ENCODE results near the gene ZFAND2A. TPM values are rescaled to one million over a fixed set of nuclear protein-coding genes. Genes with fewer than 3 reads are reported as not detected.
"Not testable (repeated sequence)": the region's sequence is repeated elsewhere in the genome, so short reads cannot be mapped to it uniquely, and the experiment has no call there.

The ZFAND2A gene
- total and polyA plus RNA-seq, 8 donors: 15.1 to 28.9 (median 22.8) TPM

GRCh38 chr7:1163121-1163520 lies 3.1 kb upstream of the ZFAND2A start:
- no peak overlapping the region for H3K4me3 ChIP-seq
- DNase-seq (no peak), ATAC-seq (no peak)
- no peak overlapping the region for H3K27ac ChIP-seq
- H3K36me3 ChIP-seq: peaks cover 0 to 25% of the 10 kb centered on the region in 2 donors
- intact Hi-C loops (cut with DNase I): no loop called here
- peaks cover 11 to 21% of the 10 kb centered on the region in 2 donors for H3K4me1 ChIP-seq
- H3K27me3 ChIP-seq: no peaks in the 10 kb centered on the region
- H3K9me3 ChIP-seq: no peaks in the 10 kb centered on the region
- no peak for TF ChIP-seq CTCF (IDR thresholded peaks at IDR 0.05)

- H3K27me3 ChIP-seq: no peaks in the 10 kb centered on the region
- no peak for TF ChIP-seq CTCF (IDR thresholded peaks at IDR 0.05)
- ATAC-seq (peak; percentile 37), DNase-seq (peak in 2 of 4 donors; percentile 29 to 84)
- H3K27ac ChIP-seq: peak overlapping the region; percentile 97
- intact Hi-C loops (cut with DNase I): no loop called here
- H3K36me3 ChIP-seq: peaks cover 0 to 45% of the 10 kb centered on the region in 2 donors
- peak overlapping the region; percentile 89 to 92 for H3K4me3 ChIP-seq
- H3K4me1 ChIP-seq: peaks cover 11 to 38% of the 10 kb centered on the region in 2 donors
- no peaks in the 10 kb centered on the region for H3K9me3 ChIP-seq
These were observed 650 bp upstream of the ZFAND2A start for GRCh38 chr7:1160670-1161021.

GRCh38 chr7:1159231-1159630 lies 765 bp downstream of the ZFAND2A start:
- peaks cover 11 to 38% of the 10 kb centered on the region in 2 donors for H3K4me1 ChIP-seq
- peak in 1 of 4 donors; percentile 79 for DNase-seq
- intact Hi-C loops (cut with DNase I): loop anchor here in 1 of 2 donors (10.0 kb wide), 1 partner anchor 154 kb away; no protein-coding TSS in a partner anchor
- H3K27ac ChIP-seq: peak overlapping the region in 1 of 2 donors; percentile 23
- ATAC-seq, H3K9me3 ChIP-seq, H3K27me3 ChIP-seq: not testable (repeated sequence)
- peak overlapping the region; percentile 53 to 89 for H3K4me3 ChIP-seq
- peaks cover 0 to 48% of the 10 kb centered on the region in 2 donors for H3K36me3 ChIP-seq

GRCh38 chr7:1158203-1159126 lies 1.5 kb downstream of the ZFAND2A start:
- peaks cover 0 to 50% of the 10 kb centered on the region in 2 donors for H3K36me3 ChIP-seq
- TF ChIP-seq CTCF (IDR thresholded peaks at IDR 0.05): no peak
- ATAC-seq: no peak
- H3K4me1 ChIP-seq: peaks cover 11 to 38% of the 10 kb centered on the region in 2 donors
- intact Hi-C loops (cut with DNase I): loop anchor here in 1 of 2 donors (10.0 kb wide), 1 partner anchor 154 kb away; no protein-coding TSS in a partner anchor
- peak overlapping the region in 1 of 2 donors; percentile 23 for H3K27ac ChIP-seq
- H3K9me3 ChIP-seq: no peaks in the 10 kb centered on the region
- DNase-seq: peak in 1 of 4 donors; percentile 55
- peak overlapping the region; percentile 53 to 89 for H3K4me3 ChIP-seq
- H3K27me3 ChIP-seq: no peaks in the 10 kb centered on the region

GRCh38 chr7:1156782-1157535 lies 3.0 kb downstream of the ZFAND2A start:
- no peak for ATAC-seq
- DNase-seq: peak in 1 of 4 donors; percentile 34
- H3K27me3 ChIP-seq: no peaks in the 10 kb centered on the region
- H3K4me1 ChIP-seq: peaks cover 11 to 38% of the 10 kb centered on the region in 2 donors
- no peak overlapping the region for H3K27ac ChIP-seq
- TF ChIP-seq CTCF (IDR thresholded peaks at IDR 0.05): no peak
- H3K36me3 ChIP-seq: peaks cover 0 to 58% of the 10 kb centered on the region in 2 donors
- no peak overlapping the region for H3K4me3 ChIP-seq
- H3K9me3 ChIP-seq: no peaks in the 10 kb centered on the region
- intact Hi-C loops (cut with DNase I): loop anchor here in 1 of 2 donors (10.0 kb wide), 1 partner anchor 152 kb away; no protein-coding TSS in a partner anchor

GRCh38 chr7:1155818-1156781 lies 3.9 kb downstream of the ZFAND2A start:
- DNase-seq: peak in 1 of 4 donors; percentile 33
- not testable (repeated sequence) for H3K4me3 ChIP-seq, H3K9me3 ChIP-seq, H3K27ac ChIP-seq, H3K27me3 ChIP-seq, ATAC-seq
- Histone ChIP-seq H3K36me3 (peaks cover 0 to 66% of the 10 kb centered on the region in 2 donors), H3K4me1 (peaks cover 11 to 35% of the 10 kb centered on the region in 2 donors)
- intact Hi-C loops (cut with DNase I): loop anchor here in 1 of 2 donors (10.0 kb wide), 1 partner anchor 151 kb away; no protein-coding TSS in a partner anchor

Measured in left lung (tissue), 10 donors.